Right lobe of liver (tissue), 4 donors: ENCODE data around the gene COMMD6.

Source experiments
- POLR2A ChIP-seq: fragments of 450-650 bp; IDR thresholded peaks from one replicate; pipeline ENCODE4 v1.6.1; 2017; ENCODE audit warnings: antibody characterized with exemption, mild to moderate bottlenecking
- TF ChIP-seq, protein P1 (sequence below), 4 donors: fragments of 200-600 bp in 3 of 4; fragments of 450-650 bp in 1 of 4; IDR thresholded peaks; one replicate each; pipeline versions ENCODE4 v1.5.1 to v1.8.0; 2016 to 2022; ENCODE audit warnings: antibody characterized with exemption in 4 of 4, mild to moderate bottlenecking in 2 of 4
- donor health status: DM: no; HTN: no; CAD: no.
- donor health status: DM: no; HTN: no; CAD: no.
- donor health status: DM: no; HTN: yes; CAD: no.

DNA sequence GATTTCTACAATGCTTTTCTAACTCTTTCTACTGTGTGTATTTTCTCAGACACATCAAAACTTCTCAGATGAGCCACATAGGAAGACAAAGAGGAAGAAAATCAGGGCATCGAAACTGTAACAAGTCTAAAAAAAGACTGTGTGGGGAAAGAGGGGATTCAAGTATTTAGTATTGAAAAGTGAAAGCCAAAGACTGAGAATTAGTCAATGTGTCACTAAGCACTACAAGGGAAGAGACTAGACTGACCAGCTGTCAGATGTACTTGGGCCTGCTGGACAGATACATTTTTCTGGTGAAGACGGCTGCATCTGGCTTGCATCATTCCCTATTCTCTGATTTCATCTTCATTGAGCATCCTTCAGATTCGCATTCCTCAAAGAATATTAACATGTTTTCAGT lies 25.4 kb downstream of the COMMD6 start:
- TF ChIP-seq POLR2A, result no peak
- TF ChIP-seq, protein P1, sequence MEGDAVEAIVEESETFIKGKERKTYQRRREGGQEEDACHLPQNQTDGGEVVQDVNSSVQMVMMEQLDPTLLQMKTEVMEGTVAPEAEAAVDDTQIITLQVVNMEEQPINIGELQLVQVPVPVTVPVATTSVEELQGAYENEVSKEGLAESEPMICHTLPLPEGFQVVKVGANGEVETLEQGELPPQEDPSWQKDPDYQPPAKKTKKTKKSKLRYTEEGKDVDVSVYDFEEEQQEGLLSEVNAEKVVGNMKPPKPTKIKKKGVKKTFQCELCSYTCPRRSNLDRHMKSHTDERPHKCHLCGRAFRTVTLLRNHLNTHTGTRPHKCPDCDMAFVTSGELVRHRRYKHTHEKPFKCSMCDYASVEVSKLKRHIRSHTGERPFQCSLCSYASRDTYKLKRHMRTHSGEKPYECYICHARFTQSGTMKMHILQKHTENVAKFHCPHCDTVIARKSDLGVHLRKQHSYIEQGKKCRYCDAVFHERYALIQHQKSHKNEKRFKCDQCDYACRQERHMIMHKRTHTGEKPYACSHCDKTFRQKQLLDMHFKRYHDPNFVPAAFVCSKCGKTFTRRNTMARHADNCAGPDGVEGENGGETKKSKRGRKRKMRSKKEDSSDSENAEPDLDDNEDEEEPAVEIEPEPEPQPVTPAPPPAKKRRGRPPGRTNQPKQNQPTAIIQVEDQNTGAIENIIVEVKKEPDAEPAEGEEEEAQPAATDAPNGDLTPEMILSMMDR (IDR thresholded peaks at IDR 0.05), result no peak
